DOHH2 (cell line): ENCODE measurements around the gene TMSB15C.

ENCODE experiments used
- H3F3A ChIP-seq: fragments of 200-600 bp; sonication (generic), shearing (Covaris generic); 2 replicates; pipeline ENCODE4 v1.6.0; 2016; ENCODE audit warnings: antibody characterized with exemption, mild to moderate bottlenecking; ENCODE audit not compliant: control insufficient read depth, insufficient read depth
- H3K27ac ChIP-seq: fragments of 200-600 bp; sonication (generic); 2 replicates; pipeline ENCODE4 v1.5.1; 2014; ENCODE audit warnings: low read depth, mild to moderate bottlenecking, low read length, moderate library complexity
- H3K27me3 ChIP-seq: fragments of 200-600 bp; sonication (generic); 2 replicates; pipeline ENCODE4 v1.6.1; 2014; ENCODE audit warnings: mild to moderate bottlenecking, low read length, mixed read lengths; ENCODE audit not compliant: control insufficient read depth
- H3K36me3 ChIP-seq: fragments of 200-600 bp; sonication (generic); 2 replicates; pipeline ENCODE4 v1.6.1; 2014; ENCODE audit warnings: mild to moderate bottlenecking, low read length, moderate library complexity, mixed read lengths; ENCODE audit not compliant: control insufficient read depth
- H3K4me1 ChIP-seq: fragments of 200-600 bp; sonication (generic); 2 replicates; pipeline ENCODE4 v1.6.1; 2014; ENCODE audit warnings: mild to moderate bottlenecking, low read length, mixed read lengths; ENCODE audit not compliant: control insufficient read depth
- H3K4me2 ChIP-seq: fragments of 200-600 bp; sonication (generic); 2 replicates; pipeline ENCODE4 v1.6.0; 2014; ENCODE audit warnings: mild to moderate bottlenecking, low read length, moderate library complexity
- H3K4me3 ChIP-seq: fragments of 200-600 bp; sonication (generic); 2 replicates; pipeline ENCODE4 v1.5.1; 2014; ENCODE audit warnings: mild to moderate bottlenecking, low read length, mixed read lengths
- H3K79me2 ChIP-seq: fragments of 200-600 bp; sonication (generic); 2 replicates; pipeline ENCODE4 v1.6.1; 2014; ENCODE audit warnings: mild to moderate bottlenecking, low read length, mixed read lengths; ENCODE audit not compliant: control insufficient read depth
- H3K9me2 ChIP-seq: fragments of 200-600 bp; sonication (generic); replicated peaks from 2 replicates; pipeline ENCODE4 v1.6.1; 2014; ENCODE audit warnings: mild to moderate bottlenecking, low read length, mixed read lengths; ENCODE audit not compliant: control insufficient read depth
- H3K9me3 ChIP-seq: fragments of 200-600 bp; sonication (generic); 2 replicates; pipeline ENCODE4 v1.6.1; 2014; ENCODE audit warnings: antibody characterized with exemption, low read length, mixed read lengths; ENCODE audit not compliant: control insufficient read depth, insufficient read depth
- H4K20me1 ChIP-seq: fragments of 200-600 bp; sonication (generic); 2 replicates; pipeline ENCODE4 v1.6.0; 2014; ENCODE audit warnings: low read depth, mild to moderate bottlenecking, antibody characterized with exemption, low read length, moderate library complexity; ENCODE audit not compliant: control insufficient read depth, insufficient read depth
- CTCF ChIP-seq: fragments of 200-600 bp; sonication (generic); IDR thresholded peaks from one replicate; pipeline ENCODE4 v1.5.1; 2014; ENCODE audit warnings: antibody characterized with exemption, mild to moderate bottlenecking, low read depth, low read length; ENCODE audit not compliant: poor library complexity, severe bottlenecking
- EZH2phosphoT487 ChIP-seq: fragments of 200-600 bp; sonication (generic); IDR thresholded peaks from 2 replicates; pipeline ENCODE4 v1.6.1; 2017; ENCODE audit warnings: borderline replicate concordance, mild to moderate bottlenecking, antibody characterized with exemption, low read length, moderate library complexity, mixed read lengths

Gene TMSB15C

DNA sequence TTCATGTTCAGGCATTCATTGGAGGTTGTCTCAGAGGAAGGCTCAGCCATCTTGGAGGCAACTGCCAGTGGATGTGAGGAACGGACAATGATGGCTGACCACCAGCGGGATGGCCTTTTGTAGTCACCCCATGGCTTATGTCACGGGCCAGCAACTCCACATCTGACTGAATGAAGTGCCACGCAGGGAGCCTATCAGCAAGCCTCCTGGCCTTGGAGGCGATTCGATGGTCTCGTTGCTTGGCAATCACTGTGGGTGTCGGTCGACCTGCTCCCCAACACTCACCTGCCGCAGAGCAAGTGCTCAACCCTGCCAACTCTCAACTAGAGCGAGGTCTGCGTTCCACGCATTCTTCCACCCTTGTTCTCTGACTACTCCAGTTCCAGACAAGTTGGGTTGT lies 28.9 kb downstream of the TMSB15C start:
- Histone ChIP-seq H3K4me2 (no peak overlapping the region), H3K9me2 (no peaks in the 10 kb centered on the region)
- TF ChIP-seq EZH2phosphoT487 (no peak), CTCF (no peak)

GRCh38 chrX:104045642-104046041 lies 30.4 kb downstream of the TMSB15C start:
- no peaks in the 10 kb centered on the region for H3K79me2 ChIP-seq
- no peaks in the 10 kb centered on the region for H4K20me1 ChIP-seq
- H3K4me1 ChIP-seq: no peaks in the 10 kb centered on the region
- H3F3A ChIP-seq: no peaks in the 10 kb centered on the region
- no peaks in the 10 kb centered on the region for H3K9me3 ChIP-seq
- H3K9me2 ChIP-seq: no peaks in the 10 kb centered on the region
- TF ChIP-seq CTCF (no peak), EZH2phosphoT487 (no peak)
- no peaks in the 10 kb centered on the region for H3K36me3 ChIP-seq
- H3K4me2 ChIP-seq: no peak overlapping the region
- no peaks in the 10 kb centered on the region for H3K27me3 ChIP-seq
- no peak overlapping the region for H3K4me3 ChIP-seq
- no peak overlapping the region for H3K27ac ChIP-seq

More for the DNA sequence above, 28.9 kb downstream of the TMSB15C start:
- H3K4me1 ChIP-seq: no peaks in the 10 kb centered on the region
- no peaks in the 10 kb centered on the region for H3K79me2 ChIP-seq
- H4K20me1 ChIP-seq: no peaks in the 10 kb centered on the region
- no peak overlapping the region for H3K4me3 ChIP-seq
- no peaks in the 10 kb centered on the region for H3K27me3 ChIP-seq
- H3K9me3 ChIP-seq: no peaks in the 10 kb centered on the region
- H3F3A ChIP-seq: no peaks in the 10 kb centered on the region
- H3K27ac ChIP-seq: no peak overlapping the region
- H3K36me3 ChIP-seq: no peaks in the 10 kb centered on the region

- Histone ChIP-seq H3K9me2 (no peaks in the 10 kb centered on the region), H3K27ac (no peak overlapping the region), H3F3A (no peaks in the 10 kb centered on the region), H3K4me1 (no peaks in the 10 kb centered on the region), H3K27me3 (no peaks in the 10 kb centered on the region), H3K79me2 (no peaks in the 10 kb centered on the region), H3K4me3 (no peak overlapping the region), H3K4me2 (no peak overlapping the region), H3K36me3 (no peaks in the 10 kb centered on the region), H3K9me3 (no peaks in the 10 kb centered on the region), H4K20me1 (no peaks in the 10 kb centered on the region)
- TF ChIP-seq EZH2phosphoT487 (no peak), CTCF (no peak)
Observed at GRCh38 chrX:104041003-104041402, 35.0 kb downstream of the TMSB15C start.
